HepG2 (cell line): ENCODE measurements around the gene LRP1-AS. TPM values are rescaled to one million over a fixed set of nuclear protein-coding genes. Genes with fewer than 3 reads are reported as not detected.

Experiments
- DPF2 ChIP-seq: sonication (generic); formaldehyde crosslinking; IDR thresholded peaks from 2 replicates; pipeline ENCODE4 v1.4.0; 2020; ENCODE audit warnings: mild to moderate bottlenecking, low read depth, missing genetic modification reagents, borderline replicate concordance
- ELF3 ChIP-seq: IDR thresholded peaks from 2 replicates; pipeline ENCODE4 v1.6.1; 2016; ENCODE audit warnings: missing genetic modification reagents, missing compliant biosample characterization
- GABPA ChIP-seq, 2 experiments: IDR thresholded peaks; 2 replicates each; pipeline ENCODE4 v1.6.1; 2011 to 2016; ENCODE audit warnings: low read depth in 2 of 2, low read length in 1 of 2, missing biosample characterization in 1 of 2, missing genetic modification characterization in 1 of 2
- HDAC2 ChIP-seq: sonication (generic); formaldehyde crosslinking; IDR thresholded peaks from 2 replicates; pipeline ENCODE4 v1.4.0; 2020; ENCODE audit warnings: missing genetic modification reagents
- ISL2 ChIP-seq: sonication (generic); formaldehyde crosslinking; IDR thresholded peaks from 2 replicates; pipeline ENCODE4 v1.5.0; 2020; ENCODE audit warnings: missing genetic modification reagents
- NCOA2 ChIP-seq: sonication (generic); formaldehyde crosslinking; IDR thresholded peaks from 2 replicates; pipeline ENCODE4 v1.8.0; 2022; ENCODE audit warnings: inconsistent platforms
- SOX13 ChIP-seq, 3 experiments: fragments of 450-650 bp in 1 of 3; sonication (generic) in 1 of 3; formaldehyde crosslinking in 1 of 3; IDR thresholded peaks in 2 of 3; conservative IDR thresholded peaks in 1 of 3; 2 replicates each; pipeline versions ENCODE4 v1.5.0 to v1.6.1; 2016 to 2020; ENCODE audit warnings: antibody characterized with exemption in 1 of 3, mild to moderate bottlenecking in 1 of 3, missing compliant biosample characterization in 1 of 3, missing genetic modification reagents in 1 of 3, moderate library complexity in 1 of 3
- ZBTB42 ChIP-seq: sonication (generic); formaldehyde crosslinking; IDR thresholded peaks from 2 replicates; pipeline ENCODE4 v1.5.0; 2020; ENCODE audit warnings: mild to moderate bottlenecking, missing genetic modification reagents
- ZNF251 ChIP-seq: sonication (generic); formaldehyde crosslinking; IDR thresholded peaks from 2 replicates; pipeline ENCODE4 v1.9.0; 2021; ENCODE audit warnings: mild to moderate bottlenecking, missing genetic modification reagents
- ZNF749 ChIP-seq: sonication (generic); formaldehyde crosslinking; IDR thresholded peaks from 2 replicates; pipeline ENCODE4 v1.8.0; 2022; ENCODE audit warnings: mild to moderate bottlenecking, missing genetic modification reagents, moderate library complexity, borderline replicate concordance
- ZNF761 ChIP-seq: sonication (generic); formaldehyde crosslinking; conservative IDR thresholded peaks from 2 replicates; pipeline ENCODE4 v1.4.0; 2020; ENCODE audit warnings: mild to moderate bottlenecking, missing genetic modification reagents
- ZNF788 ChIP-seq: sonication (generic); formaldehyde crosslinking; IDR thresholded peaks from 2 replicates; pipeline ENCODE4 v1.5.0; 2020; ENCODE audit warnings: mild to moderate bottlenecking, missing genetic modification reagents, borderline replicate concordance
- polyA plus RNA-seq, 8 experiments: library from polyadenylated mRNA; depleted of rRNA in 3 of 8; stranded (reverse) in 7 of 8; unstranded in 1 of 8; fragments of >200 nt; fragmentation: Illumina TruSeq in 4 of 8; extraction: Trizol in 4 of 8; gene quantifications; 2 replicates each; pipeline versions ENCODE4 v1.2.1 to v1.2.3, GENCODE V29; 2011 to 2016; ENCODE audit warnings: low read depth in 4 of 8, missing spikeins in 1 of 8, mixed read lengths in 1 of 8; ENCODE audit not compliant: insufficient read depth in 1 of 8
- total RNA-seq, 5 experiments: library from RNA; depleted of rRNA; stranded (reverse); fragments of >200 nt; fragmentation: Illumina TruSeq; extraction: Trizol; gene quantifications; 2 replicates each; pipeline ENCODE4 v1.2.3, GENCODE V29; 2016; ENCODE audit warnings: low read depth in 1 of 5
- TF ChIP-seq, protein P1 (sequence below): sonication (generic); formaldehyde crosslinking; IDR thresholded peaks from 2 replicates; pipeline ENCODE4 v1.5.1; 2020; ENCODE audit warnings: missing genetic modification reagents, mild to moderate bottlenecking, borderline replicate concordance
- TF ChIP-seq, protein P2 (sequence below): sonication (generic); formaldehyde crosslinking; IDR thresholded peaks from 2 replicates; pipeline ENCODE4 v1.5.0; 2020; ENCODE audit warnings: mild to moderate bottlenecking, missing genetic modification reagents, borderline replicate concordance
- TF ChIP-seq, protein P3 (sequence below): sonication (generic); formaldehyde crosslinking; conservative IDR thresholded peaks from 2 replicates; pipeline ENCODE4 v1.5.0; 2020; ENCODE audit warnings: missing genetic modification reagents
- TF ChIP-seq, protein P4 (sequence below): sonication (generic); formaldehyde crosslinking; IDR thresholded peaks from 2 replicates; pipeline ENCODE4 v1.8.0; 2022; ENCODE audit warnings: missing genetic modification reagents, mild to moderate bottlenecking, moderate library complexity, borderline replicate concordance
- TF ChIP-seq, protein P5 (sequence below): sonication (generic); formaldehyde crosslinking; IDR thresholded peaks from 2 replicates; pipeline ENCODE4 v1.4.0; 2020; ENCODE audit warnings: missing genetic modification reagents

Gene LRP1-AS
- total and polyA plus RNA-seq, 2 of the 13 experiments (the other 11 are each of a cell fraction or from before 2014, with no cell fraction given), result 0.20 TPM; not detected in 1

DNA sequence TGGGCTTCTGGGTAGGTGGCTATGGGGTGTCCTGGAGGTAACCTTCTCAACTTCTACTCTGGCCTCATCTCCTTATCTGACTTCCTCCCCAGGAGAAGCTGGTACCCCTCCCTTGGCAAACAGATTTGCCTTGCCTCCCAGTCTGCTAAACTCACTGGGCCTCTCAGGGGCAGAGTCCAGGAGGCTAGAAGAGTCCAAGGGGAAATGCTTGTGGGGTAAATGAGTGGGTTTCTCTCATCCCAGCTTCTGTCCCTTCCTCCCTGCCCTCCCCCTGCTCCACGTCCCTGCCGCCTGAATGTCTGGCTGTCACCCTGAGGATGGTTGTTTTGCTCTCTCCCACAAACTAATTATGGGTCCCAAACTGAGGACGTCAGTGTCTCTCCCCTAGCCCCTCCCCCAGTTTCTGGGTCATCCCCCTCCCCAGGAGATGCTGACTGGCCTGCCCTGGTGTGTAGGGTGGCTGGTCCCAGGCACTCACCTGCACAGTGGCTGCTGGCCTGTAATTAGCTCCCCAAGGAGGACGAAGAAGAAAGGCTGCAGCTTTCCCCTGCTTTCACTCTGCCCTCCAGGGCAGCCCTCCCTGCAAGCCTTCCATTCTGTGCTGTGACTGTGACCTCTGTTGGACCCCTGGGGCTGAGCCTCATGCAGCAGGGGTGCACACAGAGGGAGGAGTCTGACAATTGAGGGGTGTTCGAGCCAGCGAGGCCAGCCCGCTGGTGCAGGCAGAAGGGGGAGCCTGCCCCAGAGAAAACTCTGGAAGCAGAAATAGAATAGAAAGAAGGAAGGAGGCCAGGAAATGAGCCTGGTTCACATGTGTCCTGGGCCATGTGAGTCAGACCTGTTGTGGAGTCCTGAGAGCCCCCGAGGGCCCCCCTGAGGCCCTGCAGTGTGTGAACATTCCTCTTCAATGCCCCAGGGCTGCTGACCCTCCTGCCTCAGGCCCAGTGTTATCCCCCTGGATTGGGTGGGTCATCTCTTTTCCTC, at the start of gene LRP1-AS (continued):
- TF ChIP-seq, protein P1, sequence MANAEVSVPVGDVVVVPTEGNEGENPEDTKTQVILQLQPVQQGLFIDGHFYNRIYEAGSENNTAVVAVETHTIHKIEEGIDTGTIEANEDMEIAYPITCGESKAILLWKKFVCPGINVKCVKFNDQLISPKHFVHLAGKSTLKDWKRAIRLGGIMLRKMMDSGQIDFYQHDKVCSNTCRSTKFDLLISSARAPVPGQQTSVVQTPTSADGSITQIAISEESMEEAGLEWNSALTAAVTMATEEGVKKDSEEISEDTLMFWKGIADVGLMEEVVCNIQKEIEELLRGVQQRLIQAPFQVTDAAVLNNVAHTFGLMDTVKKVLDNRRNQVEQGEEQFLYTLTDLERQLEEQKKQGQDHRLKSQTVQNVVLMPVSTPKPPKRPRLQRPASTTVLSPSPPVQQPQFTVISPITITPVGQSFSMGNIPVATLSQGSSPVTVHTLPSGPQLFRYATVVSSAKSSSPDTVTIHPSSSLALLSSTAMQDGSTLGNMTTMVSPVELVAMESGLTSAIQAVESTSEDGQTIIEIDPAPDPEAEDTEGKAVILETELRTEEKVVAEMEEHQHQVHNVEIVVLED (CRISPR knock-in tag), result no peak
- TF ChIP-seq SOX13 (IDR thresholded peaks at IDR 0.05) (0 out of 2 replicates have a peak, but pooled peaks have one; percentile 31), SOX13 (CRISPR knock-in tag; conservative IDR thresholded peaks at IDR 0.05 in 1 of 2, IDR thresholded peaks at IDR 0.05 in 1 of 2) (peak in 1 of 2 experiments; percentile 68; a peak in 2 of 4 replicates), ZBTB42 (no peak), ZNF251 (CRISPR knock-in tag) (no peak), ZNF761 (CRISPR knock-in tag) (no peak), DPF2 (CRISPR knock-in tag) (peak; percentile 42; the same call in 1 of the 2 replicates), ISL2 (peak; percentile 56; the same call in 1 of the 2 replicates), ZNF788 (CRISPR knock-in tag) (peak; percentile 31; the same call in 1 of the 2 replicates), NCOA2 (CRISPR knock-in tag) (peak; percentile 73), ELF3 (CRISPR knock-in tag) (peak; percentile 81), ZNF749 (no peak), GABPA (IDR thresholded peaks at IDR 0.05; ENCODE audit: low read depth, low read length) (no peak), GABPA (CRISPR knock-in tag; IDR thresholded peaks at IDR 0.05; ENCODE audit: low read depth) (peak; percentile 31; the same call in 1 of the 2 replicates), HDAC2 (CRISPR knock-in tag) (peak; percentile 85)
- TF ChIP-seq, protein P2, sequence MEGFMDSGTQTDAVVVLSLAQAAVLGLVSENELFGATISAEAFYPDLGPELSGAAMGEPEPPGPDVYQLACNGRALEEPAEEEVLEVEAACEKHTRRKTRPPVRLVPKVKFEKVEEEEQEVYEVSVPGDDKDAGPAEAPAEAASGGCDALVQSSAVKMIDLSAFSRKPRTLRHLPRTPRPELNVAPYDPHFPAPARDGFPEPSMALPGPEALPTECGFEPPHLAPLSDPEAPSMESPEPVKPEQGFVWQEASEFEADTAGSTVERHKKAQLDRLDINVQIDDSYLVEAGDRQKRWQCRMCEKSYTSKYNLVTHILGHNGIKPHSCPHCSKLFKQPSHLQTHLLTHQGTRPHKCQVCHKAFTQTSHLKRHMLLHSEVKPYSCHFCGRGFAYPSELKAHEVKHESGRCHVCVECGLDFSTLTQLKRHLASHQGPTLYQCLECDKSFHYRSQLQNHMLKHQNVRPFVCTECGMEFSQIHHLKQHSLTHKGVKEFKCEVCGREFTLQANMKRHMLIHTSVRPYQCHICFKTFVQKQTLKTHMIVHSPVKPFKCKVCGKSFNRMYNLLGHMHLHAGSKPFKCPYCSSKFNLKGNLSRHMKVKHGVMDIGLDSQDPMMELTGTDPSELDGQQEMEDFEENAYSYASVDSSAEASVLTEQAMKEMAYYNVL (CRISPR knock-in tag), result peak; percentile 73; the same call in 1 of the 2 replicates
- TF ChIP-seq, protein P3, sequence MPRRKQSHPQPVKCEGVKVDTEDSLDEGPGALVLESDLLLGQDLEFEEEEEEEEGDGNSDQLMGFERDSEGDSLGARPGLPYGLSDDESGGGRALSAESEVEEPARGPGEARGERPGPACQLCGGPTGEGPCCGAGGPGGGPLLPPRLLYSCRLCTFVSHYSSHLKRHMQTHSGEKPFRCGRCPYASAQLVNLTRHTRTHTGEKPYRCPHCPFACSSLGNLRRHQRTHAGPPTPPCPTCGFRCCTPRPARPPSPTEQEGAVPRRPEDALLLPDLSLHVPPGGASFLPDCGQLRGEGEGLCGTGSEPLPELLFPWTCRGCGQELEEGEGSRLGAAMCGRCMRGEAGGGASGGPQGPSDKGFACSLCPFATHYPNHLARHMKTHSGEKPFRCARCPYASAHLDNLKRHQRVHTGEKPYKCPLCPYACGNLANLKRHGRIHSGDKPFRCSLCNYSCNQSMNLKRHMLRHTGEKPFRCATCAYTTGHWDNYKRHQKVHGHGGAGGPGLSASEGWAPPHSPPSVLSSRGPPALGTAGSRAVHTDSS (CRISPR knock-in tag), result no peak
- TF ChIP-seq, protein P4, sequence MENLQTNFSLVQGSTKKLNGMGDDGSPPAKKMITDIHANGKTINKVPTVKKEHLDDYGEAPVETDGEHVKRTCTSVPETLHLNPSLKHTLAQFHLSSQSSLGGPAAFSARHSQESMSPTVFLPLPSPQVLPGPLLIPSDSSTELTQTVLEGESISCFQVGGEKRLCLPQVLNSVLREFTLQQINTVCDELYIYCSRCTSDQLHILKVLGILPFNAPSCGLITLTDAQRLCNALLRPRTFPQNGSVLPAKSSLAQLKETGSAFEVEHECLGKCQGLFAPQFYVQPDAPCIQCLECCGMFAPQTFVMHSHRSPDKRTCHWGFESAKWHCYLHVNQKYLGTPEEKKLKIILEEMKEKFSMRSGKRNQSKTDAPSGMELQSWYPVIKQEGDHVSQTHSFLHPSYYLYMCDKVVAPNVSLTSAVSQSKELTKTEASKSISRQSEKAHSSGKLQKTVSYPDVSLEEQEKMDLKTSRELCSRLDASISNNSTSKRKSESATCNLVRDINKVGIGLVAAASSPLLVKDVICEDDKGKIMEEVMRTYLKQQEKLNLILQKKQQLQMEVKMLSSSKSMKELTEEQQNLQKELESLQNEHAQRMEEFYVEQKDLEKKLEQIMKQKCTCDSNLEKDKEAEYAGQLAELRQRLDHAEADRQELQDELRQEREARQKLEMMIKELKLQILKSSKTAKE, result peak; percentile 54; the same call in 1 of the 2 replicates
- TF ChIP-seq, protein P5, sequence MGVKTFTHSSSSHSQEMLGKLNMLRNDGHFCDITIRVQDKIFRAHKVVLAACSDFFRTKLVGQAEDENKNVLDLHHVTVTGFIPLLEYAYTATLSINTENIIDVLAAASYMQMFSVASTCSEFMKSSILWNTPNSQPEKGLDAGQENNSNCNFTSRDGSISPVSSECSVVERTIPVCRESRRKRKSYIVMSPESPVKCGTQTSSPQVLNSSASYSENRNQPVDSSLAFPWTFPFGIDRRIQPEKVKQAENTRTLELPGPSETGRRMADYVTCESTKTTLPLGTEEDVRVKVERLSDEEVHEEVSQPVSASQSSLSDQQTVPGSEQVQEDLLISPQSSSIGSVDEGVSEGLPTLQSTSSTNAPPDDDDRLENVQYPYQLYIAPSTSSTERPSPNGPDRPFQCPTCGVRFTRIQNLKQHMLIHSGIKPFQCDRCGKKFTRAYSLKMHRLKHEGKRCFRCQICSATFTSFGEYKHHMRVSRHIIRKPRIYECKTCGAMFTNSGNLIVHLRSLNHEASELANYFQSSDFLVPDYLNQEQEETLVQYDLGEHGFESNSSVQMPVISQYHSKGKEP, result no peak
